ENCODE data around the gene ISG15.

The ISG15 gene

GRCh38 chr1:995665-996633 lies 17.3 kb upstream of the ISG15 start:
- Histone ChIP-seq H3K4me1 (ENCODE audit: control insufficient read depth, insufficient read depth, low read length, poor library complexity, severe bottlenecking) (peaks cover 32% of the 10 kb centered on the region), H3K27ac (ENCODE audit: insufficient read depth, low read length, poor library complexity, severe bottlenecking) (no peak overlapping the region), H3K27me3 (replicated peaks; ENCODE audit: control insufficient read depth, insufficient read depth, low read length, poor library complexity, severe bottlenecking) (peaks cover 41% of the 10 kb centered on the region), H3K4me3 (ENCODE audit: insufficient read depth, low read depth, low read length, poor library complexity, severe bottlenecking) (no peak overlapping the region), H3K9me3 (ENCODE audit: control insufficient read depth, low read length) (no peaks in the 10 kb centered on the region), H3K36me3 (ENCODE audit: control insufficient read depth, insufficient read depth, low read length) (no peaks in the 10 kb centered on the region)
- DNase-seq, result no peak

GRCh38 chr1:996851-997712 lies 16.2 kb upstream of the ISG15 start:
- no peak for DNase-seq
- H3K36me3 ChIP-seq (ENCODE audit: control insufficient read depth, insufficient read depth, low read length), result no peaks in the 10 kb centered on the region
- H3K4me1 ChIP-seq (ENCODE audit: control insufficient read depth, insufficient read depth, low read length, poor library complexity, severe bottlenecking), result peaks cover 43% of the 10 kb centered on the region
- no peak overlapping the region for H3K27ac ChIP-seq (ENCODE audit: insufficient read depth, low read length, poor library complexity, severe bottlenecking)
- H3K9me3 ChIP-seq (ENCODE audit: control insufficient read depth, low read length), result no peaks in the 10 kb centered on the region
- no peak overlapping the region for H3K4me3 ChIP-seq (ENCODE audit: insufficient read depth, low read depth, low read length, poor library complexity, severe bottlenecking)
- peaks cover 52% of the 10 kb centered on the region for H3K27me3 ChIP-seq (replicated peaks; ENCODE audit: control insufficient read depth, insufficient read depth, low read length, poor library complexity, severe bottlenecking)

DNA sequence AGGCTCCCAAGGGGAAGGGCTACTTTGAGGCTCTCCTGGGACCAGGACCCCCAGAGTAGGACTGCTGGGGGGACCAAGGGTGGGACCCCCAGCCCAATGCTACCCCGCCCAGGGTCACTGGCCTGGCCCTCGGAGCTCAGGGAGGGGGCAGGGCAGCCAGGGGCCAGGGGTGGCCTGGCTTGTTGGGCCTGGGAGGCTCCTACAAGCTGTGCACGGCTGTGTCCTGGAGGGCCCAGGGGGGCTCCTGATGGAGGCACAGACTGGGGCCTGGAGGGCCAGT lies 15.6 kb upstream of the ISG15 start:
- Histone ChIP-seq H3K27ac (ENCODE audit: insufficient read depth, low read length, poor library complexity, severe bottlenecking) (no peak overlapping the region), H3K9me3 (ENCODE audit: control insufficient read depth, low read length) (no peaks in the 10 kb centered on the region), H3K27me3 (replicated peaks; ENCODE audit: control insufficient read depth, insufficient read depth, low read length, poor library complexity, severe bottlenecking) (peaks cover 55% of the 10 kb centered on the region), H3K4me3 (ENCODE audit: insufficient read depth, low read depth, low read length, poor library complexity, severe bottlenecking) (no peak overlapping the region), H3K4me1 (ENCODE audit: control insufficient read depth, insufficient read depth, low read length, poor library complexity, severe bottlenecking) (peaks cover 46% of the 10 kb centered on the region), H3K36me3 (ENCODE audit: control insufficient read depth, insufficient read depth, low read length) (no peaks in the 10 kb centered on the region)
- DNase-seq, result no peak

DNA sequence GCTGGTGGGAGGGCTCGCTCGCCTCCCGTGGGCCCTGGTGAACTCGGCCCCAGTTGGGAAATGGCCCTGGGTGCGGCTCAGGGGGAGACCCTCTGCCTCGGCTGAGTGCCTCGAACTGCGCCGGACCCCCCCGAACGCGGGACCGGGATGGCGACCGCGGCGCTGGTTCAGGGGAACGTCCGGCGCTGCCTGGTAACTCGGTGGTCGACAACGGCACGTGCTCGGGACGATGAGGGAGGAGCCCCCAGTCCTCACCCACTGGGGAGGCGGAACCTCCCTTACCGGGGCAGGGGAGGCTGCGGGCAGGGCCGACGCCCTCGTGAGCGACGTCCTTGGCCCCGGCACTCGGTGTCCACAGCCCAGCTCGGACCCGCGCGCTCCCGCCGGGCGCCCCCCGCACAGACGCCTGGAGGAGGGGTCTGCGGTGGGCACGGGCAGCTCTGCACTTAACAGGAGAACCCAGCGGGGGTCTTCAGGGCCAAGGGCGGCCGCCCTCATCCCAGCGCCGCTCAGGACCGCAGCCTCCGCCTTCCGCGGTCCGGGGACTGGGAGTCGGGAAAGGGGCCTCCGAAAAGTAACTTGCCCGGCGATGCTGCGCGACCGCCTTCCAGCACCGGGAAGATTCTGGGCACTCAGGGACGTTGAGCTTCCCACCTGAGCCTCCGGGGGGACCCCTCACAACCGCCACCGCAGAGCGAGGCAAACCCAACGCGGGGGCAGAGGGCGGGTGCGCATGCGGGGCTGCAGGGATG lies 15.1 kb upstream of the ISG15 start:
- Histone ChIP-seq H3K36me3 (ENCODE audit: control insufficient read depth, insufficient read depth, low read length) (no peaks in the 10 kb centered on the region), H3K4me3 (ENCODE audit: insufficient read depth, low read depth, low read length, poor library complexity, severe bottlenecking) (no peak overlapping the region), H3K27me3 (replicated peaks; ENCODE audit: control insufficient read depth, insufficient read depth, low read length, poor library complexity, severe bottlenecking) (peaks cover 60% of the 10 kb centered on the region), H3K9me3 (ENCODE audit: control insufficient read depth, low read length) (no peaks in the 10 kb centered on the region), H3K4me1 (ENCODE audit: control insufficient read depth, insufficient read depth, low read length, poor library complexity, severe bottlenecking) (peaks cover 46% of the 10 kb centered on the region), H3K27ac (ENCODE audit: insufficient read depth, low read length, poor library complexity, severe bottlenecking) (no peak overlapping the region)
- no peak for DNase-seq

DNA sequence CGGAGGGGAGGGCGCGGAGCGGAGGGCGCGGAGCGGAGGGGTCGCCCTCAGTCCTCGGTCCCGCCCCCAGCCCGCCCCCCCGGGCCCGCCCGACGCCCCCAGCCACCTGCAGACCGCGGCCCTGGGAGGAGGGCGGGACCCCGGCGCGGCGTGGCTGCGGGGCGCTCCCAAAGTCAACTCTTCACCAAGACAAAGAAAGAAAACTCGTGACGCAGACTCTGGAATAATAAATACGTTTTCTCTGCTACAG lies 14.6 kb upstream of the ISG15 start:
- H3K27me3 ChIP-seq (replicated peaks; ENCODE audit: control insufficient read depth, insufficient read depth, low read length, poor library complexity, severe bottlenecking), result peaks cover 65% of the 10 kb centered on the region
- H3K27ac ChIP-seq (ENCODE audit: insufficient read depth, low read length, poor library complexity, severe bottlenecking), result no peak overlapping the region
- H3K36me3 ChIP-seq (ENCODE audit: control insufficient read depth, insufficient read depth, low read length), result no peaks in the 10 kb centered on the region
- DNase-seq, result no peak
- H3K9me3 ChIP-seq (ENCODE audit: control insufficient read depth, low read length), result no peaks in the 10 kb centered on the region
- no peak overlapping the region for H3K4me3 ChIP-seq (ENCODE audit: insufficient read depth, low read depth, low read length, poor library complexity, severe bottlenecking)
- peaks cover 46% of the 10 kb centered on the region for H3K4me1 ChIP-seq (ENCODE audit: control insufficient read depth, insufficient read depth, low read length, poor library complexity, severe bottlenecking)

DNA sequence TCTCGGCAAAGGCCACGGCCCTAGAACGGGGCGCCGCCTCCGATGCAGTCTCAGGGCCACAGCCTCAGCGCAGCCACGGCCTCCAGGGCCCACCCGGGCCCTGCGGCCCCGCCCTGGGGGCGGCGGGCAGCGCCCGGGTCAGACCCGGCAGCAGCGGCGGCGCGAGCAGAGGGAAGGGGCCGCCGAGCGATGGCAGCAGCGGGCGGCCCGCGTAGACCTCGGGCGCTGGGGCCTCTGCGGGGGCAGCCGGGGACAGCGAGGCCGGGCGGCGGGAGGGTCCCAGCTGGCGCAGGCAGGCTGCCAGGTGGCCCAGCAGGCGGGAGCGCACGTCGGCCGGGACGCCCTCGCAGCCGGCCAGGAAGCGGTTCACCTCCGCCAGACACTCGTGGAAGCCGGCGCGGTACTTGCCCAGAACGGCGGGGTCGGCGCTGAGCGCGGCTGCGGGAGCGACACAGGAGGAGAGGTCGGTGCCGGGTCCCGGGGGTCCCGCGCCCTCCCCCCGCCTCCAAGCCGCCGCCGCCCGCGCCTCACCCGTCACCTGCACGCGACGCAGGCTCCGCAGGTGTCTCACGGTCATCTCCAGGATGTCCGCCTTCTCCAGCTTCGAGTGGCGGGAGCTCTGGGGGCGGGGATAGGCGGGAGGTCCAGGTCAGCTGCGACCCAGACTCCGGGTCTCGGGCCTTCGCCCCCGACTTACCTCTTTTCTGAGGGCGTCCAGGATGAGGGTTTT lies 14.1 kb upstream of the ISG15 start:
- Histone ChIP-seq H3K4me3 (ENCODE audit: insufficient read depth, low read depth, low read length, poor library complexity, severe bottlenecking) (peak overlapping the region; percentile 46), H3K9me3 (ENCODE audit: control insufficient read depth, low read length) (no peaks in the 10 kb centered on the region), H3K27me3 (replicated peaks; ENCODE audit: control insufficient read depth, insufficient read depth, low read length, poor library complexity, severe bottlenecking) (peaks cover 70% of the 10 kb centered on the region), H3K36me3 (ENCODE audit: control insufficient read depth, insufficient read depth, low read length) (no peaks in the 10 kb centered on the region), H3K4me1 (ENCODE audit: control insufficient read depth, insufficient read depth, low read length, poor library complexity, severe bottlenecking) (peaks cover 46% of the 10 kb centered on the region), H3K27ac (ENCODE audit: insufficient read depth, low read length, poor library complexity, severe bottlenecking) (no peak overlapping the region)
- DNase-seq, result peak in 1 of 3 donors; percentile 28

GRCh38 chr1:999725-1000356 lies 13.5 kb upstream of the ISG15 start, which contains the start of gene HES4:
HES4 (minus strand) TSS chr1:1000097; CDS start chr1:999973, 124 bp downstream.
- Histone ChIP-seq H3K4me1 (ENCODE audit: control insufficient read depth, insufficient read depth, low read length, poor library complexity, severe bottlenecking) (peaks cover 47% of the 10 kb centered on the region), H3K36me3 (ENCODE audit: control insufficient read depth, insufficient read depth, low read length) (no peaks in the 10 kb centered on the region), H3K27ac (ENCODE audit: insufficient read depth, low read length, poor library complexity, severe bottlenecking) (peak within 1 kb of the TSS; percentile 25), H3K27me3 (replicated peaks; ENCODE audit: control insufficient read depth, insufficient read depth, low read length, poor library complexity, severe bottlenecking) (peaks cover 76% of the 10 kb centered on the region), H3K4me3 (ENCODE audit: insufficient read depth, low read depth, low read length, poor library complexity, severe bottlenecking) (peak within 1 kb of the TSS; percentile 46), H3K9me3 (ENCODE audit: control insufficient read depth, low read length) (no peaks in the 10 kb centered on the region)
- DNase-seq, result peak; percentile 37 to 53 (median 45)

- H3K4me3 ChIP-seq (ENCODE audit: insufficient read depth, low read depth, low read length, poor library complexity, severe bottlenecking), result peak overlapping the region; percentile 45
- peak overlapping the region; percentile 25 for H3K27ac ChIP-seq (ENCODE audit: insufficient read depth, low read length, poor library complexity, severe bottlenecking)
- H3K9me3 ChIP-seq (ENCODE audit: control insufficient read depth, low read length), result no peaks in the 10 kb centered on the region
- no peaks in the 10 kb centered on the region for H3K36me3 ChIP-seq (ENCODE audit: control insufficient read depth, insufficient read depth, low read length)
- peaks cover 54% of the 10 kb centered on the region for H3K4me1 ChIP-seq (ENCODE audit: control insufficient read depth, insufficient read depth, low read length, poor library complexity, severe bottlenecking)
- peak; percentile 62 to 71 (median 66) for DNase-seq
- H3K27me3 ChIP-seq (replicated peaks; ENCODE audit: control insufficient read depth, insufficient read depth, low read length, poor library complexity, severe bottlenecking), result peaks cover 83% of the 10 kb centered on the region
These were observed 12.8 kb upstream of the ISG15 start for GRCh38 chr1:1000357-1001056.

Measured in effector memory CD4-positive, alpha-beta T cell (primary cell).